Effector CD8-positive, alpha-beta T cell (primary cell): Measurements from ENCODE around the gene KIAA0825.
"Not testable (repeated sequence)": the region's sequence is repeated elsewhere in the genome, so short reads cannot be mapped to it uniquely, and the experiment has no call there.

Source experiments
- DNase-seq: peaks from one replicate; lab custom pipeline; 2025; lab: John Stamatoyannopoulos, UW

The KIAA0825 gene

DNA sequence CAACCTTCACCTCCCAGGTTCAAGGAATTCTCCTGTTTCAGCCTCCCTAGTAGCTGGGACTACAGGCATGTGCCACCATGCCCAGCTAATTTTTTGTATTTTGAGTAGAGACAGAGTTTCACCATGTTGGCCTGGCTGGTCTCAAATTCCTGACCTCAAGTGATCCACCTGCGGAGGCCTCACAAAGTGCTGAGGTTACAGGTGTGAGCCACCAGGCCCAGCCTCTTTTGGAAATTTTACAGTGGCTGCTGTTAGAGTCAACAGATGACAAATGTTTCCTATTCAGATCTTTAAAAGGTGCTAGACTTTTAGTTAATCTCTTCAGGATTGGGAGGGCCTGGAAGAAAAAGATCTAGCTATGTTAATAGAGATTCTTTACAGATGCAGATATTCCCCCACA lies 45.1 kb downstream of the KIAA0825 start:
- DNase-seq = not testable (repeated sequence)

DNA sequence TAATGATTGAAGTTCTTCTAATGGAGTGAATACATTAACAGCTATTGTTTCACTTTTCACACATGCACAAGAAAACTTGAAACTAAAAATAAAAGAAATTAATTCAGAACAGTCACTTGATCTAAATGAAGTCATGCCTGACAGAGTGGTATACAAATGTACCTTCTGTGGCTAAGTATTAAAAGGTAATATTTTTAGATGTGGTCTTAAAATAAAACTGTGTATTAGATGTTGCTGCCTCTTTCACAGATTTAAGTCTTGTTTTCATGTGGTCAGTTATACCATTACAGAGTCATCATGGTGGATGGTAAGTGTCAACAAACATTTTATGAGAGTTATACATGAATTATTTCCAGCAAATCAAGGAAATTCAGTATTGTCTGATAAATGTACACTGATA lies 47.0 kb downstream of the KIAA0825 start:
- DNase-seq = no peak

DNA sequence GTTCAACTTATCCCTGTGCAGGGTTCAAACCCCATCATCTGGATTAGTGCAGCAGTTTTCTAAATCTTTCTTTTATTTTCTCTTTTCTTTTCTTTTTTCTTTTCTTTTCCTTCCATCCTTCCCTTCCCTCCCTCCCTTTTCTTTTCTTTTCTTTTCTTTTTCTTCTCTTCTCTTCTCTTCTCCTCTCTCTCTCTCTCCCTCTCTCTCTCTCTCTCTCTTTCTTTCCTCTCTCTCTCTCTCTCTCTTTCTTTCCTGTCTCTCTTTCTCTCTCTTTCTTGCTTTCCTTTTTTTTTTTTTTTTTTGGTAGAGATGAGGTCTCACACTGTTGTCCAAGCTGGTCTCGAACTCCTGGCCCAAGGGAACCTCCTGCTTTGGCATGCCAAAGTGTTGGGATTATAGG lies 53.6 kb downstream of the KIAA0825 start:
- no peak for DNase-seq

DNA sequence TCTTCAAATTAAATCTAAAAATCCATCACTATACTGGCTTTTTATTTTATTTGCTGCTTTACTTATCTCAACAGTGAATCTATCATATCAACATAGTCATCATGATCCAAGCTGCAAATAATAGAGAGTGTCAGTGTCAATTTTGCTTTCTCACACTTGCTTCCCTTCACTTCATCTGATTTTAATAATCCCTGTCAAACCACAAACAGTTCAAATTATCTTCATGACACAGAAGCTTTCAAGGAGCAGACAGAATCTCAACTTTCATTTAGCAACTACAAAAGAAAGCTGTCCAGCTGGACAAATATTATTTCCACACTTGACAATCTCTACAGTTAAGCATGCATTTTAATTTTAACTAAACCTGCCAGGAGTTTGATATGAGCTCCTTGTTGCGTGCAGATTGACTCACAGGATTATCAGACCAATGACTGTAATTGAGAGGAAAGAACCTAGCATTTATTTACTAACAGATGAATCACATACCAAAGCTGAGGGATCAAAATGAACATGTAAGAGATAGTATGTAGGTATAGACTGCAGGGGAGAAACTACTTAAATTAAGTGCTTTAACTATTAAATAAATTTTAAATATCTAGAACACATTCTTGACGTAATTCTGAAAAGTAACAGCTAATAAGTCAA lies 56.0 kb downstream of the KIAA0825 start:
- no peak for DNase-seq

DNA sequence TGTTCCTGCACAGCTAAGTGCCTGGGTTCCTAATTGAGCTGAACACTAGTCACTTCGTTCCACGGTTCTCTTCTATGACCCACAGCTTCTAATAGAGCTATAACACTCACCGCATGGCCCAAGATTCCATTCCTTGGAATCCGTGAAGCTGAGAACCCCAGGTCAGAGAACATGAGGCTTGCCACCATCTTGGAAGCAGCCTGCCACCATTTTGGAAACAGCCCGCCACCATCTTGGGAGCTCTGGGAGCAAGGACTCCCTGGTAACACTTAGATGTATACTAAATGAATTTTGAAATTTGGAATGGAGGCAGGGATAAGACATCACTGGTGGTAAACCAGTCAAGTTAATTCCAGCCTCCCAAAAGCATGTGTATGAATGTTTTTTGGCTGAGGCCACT lies 60.4 kb downstream of the KIAA0825 start:
- no peak for DNase-seq

DNA sequence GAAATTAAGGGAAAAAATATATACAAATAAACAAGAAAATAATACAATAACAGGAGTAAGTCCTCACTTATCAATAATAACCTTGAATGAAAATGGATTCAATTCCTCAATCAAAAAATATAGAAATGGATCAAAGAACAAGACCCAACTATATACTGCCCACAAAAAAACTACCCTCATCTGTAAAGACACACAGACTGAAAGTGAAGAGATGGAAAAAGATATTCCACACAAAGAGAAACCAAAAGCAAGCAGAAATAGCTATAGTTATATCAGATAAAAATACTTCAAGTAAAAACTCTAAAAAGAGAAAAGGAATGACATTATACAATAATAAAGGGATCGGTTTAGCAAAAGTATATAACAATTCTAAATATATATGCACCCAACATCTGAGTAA lies 66.5 kb downstream of the KIAA0825 start:
- no peak for DNase-seq

DNA sequence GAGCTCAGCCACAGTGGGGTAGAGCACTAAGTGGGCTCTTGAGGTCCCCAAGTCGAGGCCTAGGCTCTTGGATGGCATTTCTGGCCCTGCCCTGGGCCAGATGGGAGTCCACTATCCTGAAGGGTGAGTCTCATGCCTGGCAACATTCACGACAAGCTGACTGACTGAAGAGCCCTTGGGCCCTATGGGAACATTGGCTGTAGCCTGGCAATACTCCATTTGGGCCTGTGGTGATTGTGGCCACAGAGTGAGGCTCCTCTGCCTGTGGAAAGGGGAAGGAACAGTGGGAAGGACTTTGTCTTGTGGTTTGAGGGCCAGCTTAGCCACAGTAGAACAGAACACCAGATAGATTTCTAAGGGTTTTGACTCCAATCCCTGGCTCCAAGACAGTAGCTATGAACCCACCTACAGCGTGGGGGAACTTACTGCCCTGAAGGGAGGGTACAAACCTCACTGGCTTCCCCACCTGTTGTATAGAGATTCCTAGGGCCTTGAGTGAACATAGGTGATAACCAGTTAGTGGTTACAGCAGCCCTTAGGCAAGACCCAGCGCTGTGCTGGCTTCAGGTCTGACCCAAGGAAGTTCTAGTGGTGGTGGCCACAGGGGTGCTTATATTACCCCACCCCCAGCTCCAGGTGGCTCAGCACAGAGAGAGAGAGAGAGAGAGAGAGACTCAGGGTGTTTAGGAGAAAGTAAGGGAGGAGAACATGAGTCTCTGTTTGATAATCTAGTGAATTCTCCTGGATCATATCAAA lies 72.4 kb downstream of the KIAA0825 start:
- no peak for DNase-seq

DNA sequence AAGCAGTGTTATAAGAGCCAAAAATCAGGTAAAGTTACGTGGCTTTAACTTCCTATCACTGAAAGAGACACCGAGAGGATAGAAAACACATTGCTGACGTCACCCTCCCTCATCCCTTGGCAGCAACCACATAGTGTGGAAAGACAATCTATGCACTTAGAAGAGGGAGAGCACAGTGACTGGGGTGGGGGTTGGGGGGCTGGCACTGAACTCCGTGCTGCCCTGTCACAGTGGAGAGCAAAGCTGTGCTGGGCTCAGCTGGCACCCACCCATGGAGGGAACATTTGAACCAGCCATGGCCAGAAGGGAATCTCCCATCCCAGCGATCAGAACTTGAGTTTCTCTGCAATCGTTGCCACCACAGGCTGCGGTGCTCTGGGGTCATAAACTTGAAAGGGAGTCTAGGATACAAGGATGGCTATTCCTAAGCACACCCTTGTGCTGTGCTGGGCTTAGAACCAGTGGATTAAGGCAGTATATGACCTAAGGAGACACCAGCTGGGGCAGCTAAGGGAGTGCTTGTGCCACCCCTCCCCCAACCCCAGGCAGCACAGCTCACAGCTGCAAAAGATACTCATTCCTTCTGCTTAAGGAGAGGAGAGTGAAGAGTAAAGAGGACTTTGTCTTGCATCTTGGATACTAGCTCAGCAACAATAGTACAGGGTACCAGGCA lies 73.4 kb downstream of the KIAA0825 start:
- DNase-seq = no peak

DNA sequence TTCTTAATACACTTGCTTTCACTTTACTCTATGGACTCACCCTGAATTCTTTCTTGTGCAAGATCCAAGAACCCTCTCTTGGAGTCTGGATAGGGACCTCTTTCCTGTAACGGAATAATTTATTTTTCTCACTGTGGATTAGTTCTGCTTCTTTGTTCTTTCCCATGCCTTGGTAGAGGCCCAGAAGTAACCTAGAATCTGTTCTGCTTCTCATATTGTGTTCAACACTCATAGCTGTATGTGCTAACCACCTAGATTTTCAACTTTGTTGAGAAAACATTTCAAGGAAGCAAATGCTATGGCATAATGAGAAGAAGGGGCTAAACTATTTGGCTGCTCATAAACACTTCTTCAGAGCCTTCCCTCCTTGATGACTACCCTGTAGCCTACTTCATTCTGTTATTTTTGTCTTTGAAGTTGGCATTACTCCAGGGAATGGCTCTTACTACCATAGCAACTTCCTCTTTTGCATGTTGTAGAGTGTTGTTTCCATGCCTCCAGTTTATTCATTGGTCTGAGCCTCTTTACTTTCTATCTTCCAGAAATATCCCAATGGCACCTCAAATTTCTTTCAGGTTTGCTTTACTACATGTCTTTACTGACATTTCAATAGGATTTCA lies 74.3 kb downstream of the KIAA0825 start:
- no peak for DNase-seq

DNA sequence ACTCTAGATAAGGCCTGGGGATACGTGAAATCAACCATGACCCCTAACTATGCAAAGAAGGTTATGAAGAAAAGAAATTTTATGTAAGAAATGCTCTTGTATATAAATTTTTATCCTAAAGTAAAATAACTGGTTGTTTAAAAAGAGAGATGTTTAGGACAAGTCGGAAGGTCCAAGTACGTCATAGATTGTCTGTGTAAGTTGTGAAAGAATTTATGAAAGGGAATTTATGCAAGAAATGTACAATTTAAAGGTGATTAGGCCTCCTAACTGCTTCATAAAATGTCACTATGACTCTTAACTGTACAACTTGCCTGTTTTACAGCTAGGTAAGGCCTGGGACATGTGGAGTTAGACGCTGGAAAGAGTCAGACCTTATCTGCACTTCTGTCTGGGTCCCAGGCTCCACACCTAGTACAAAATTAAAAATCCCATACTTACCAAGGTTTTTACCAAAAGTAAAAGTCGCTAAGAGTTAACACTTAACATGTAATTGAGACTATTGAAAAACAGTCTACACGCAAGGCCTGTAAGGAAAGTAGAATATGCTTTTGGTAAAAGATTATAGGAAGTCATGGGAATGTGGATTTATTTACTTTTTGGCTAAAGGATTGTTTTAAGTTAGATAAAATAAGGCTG lies 77.4 kb downstream of the KIAA0825 start:
- DNase-seq = no peak

DNA sequence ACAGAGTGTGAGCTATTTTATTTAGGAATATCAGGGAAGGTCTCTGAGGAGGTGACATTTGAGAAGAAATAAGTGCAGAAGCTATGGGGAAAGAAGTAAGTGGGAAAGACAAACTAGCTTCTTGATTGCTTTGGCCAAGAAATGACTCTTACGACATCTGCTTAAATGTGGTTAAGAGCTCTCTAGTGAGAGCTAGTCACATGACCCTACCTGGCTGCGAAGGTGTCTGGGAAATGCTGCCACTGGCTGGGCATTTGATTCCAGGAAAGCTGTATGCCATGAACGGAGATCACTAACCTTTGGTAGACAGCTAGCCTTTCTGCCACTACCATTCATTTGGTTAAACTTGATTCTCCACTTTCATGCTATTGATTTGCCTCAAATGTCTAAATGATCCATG lies 80.1 kb downstream of the KIAA0825 start:
- no peak for DNase-seq

DNA sequence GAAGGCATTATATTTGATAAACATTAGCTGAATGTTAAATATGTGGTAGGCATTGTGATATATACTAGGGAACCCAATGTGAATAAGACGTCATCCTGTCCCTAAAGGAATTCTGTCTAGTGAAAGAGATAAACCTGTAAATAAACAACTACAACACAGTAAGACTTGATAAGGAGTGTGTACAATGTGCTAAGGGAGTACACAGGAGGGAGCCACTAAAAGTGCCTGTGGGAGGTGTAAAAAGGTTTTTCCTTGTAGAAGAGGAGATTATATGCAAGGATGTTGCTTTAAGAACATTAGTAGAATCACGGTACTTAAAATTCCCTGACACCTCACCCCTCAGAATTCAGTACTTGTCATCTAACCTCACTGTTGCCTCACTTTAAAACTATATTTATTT lies 91.7 kb downstream of the KIAA0825 start:
- no peak for DNase-seq

DNA sequence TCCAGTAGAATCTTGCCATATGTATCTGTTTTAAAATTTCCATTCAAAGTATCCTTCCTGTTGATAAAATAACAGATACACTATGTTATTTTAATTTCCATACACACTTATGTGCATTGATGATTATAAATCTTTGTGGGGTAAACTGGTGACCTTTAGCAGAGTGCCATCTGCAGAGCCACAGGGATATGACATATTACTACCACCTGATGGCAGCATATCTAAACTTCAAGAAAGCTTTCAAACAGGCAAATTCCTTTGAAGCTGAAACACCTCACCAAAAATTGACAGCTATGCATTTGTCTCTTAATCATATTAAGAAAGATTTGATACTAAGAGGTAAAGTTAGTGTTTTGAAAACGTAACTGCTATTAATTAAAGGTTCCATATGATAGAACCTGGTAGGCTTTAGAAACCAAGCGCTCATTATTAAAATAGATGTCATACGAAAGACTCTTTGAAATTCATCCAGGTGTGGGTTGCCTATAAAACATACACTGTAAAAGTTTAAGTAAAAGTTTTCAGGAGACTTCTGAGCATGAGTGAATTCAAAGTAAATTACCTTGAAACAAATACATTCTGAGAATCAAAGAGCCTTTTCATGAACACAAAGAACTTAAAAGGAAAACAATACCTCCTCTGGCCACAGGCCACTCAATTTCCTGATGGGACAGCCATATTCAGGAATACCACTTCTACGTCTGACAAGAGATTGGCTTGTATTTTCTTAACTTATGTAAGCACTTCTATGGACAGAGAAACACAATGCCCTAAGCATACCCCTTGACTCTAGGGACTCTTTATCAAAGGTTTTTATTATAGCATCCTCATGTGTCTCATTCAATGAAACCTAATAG lies 93.3 kb downstream of the KIAA0825 start:
- no peak for DNase-seq

DNA sequence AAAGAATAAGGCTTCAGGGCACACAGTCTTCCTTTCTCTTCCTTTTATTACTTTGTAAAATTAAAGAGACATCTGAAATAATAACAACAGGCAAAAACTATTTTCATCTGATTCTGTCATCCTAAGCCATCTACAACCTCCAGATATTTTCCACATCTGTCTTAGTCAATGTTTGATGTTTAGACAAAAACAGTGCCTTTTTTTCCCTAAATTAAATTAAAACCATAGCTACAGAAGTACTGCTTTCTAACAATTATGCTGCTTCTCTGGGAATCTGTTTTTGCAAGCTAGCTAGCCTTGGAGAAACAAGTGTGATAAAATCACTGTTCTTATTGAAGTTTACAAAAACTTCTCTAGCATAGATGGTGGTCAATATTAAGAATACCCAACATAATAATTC lies 95.4 kb downstream of the KIAA0825 start:
- DNase-seq = no peak

DNA sequence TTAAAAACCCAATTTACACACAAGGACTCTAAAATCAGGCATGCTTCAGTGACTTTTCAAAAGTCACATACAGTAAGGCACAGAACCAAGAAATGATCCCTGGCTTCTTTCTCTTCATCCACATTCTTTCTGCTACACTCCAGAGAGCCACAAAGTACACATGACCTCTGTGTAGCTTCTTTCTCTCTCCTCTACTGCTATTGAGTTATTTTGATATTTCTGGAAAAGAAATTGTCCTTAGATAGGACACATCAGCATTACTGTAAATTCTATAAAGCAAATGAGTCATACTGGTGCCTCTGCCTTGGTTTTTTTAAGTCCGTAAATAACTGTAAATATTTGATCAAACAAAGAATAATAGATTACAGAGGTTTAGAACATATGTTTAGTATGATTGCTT lies 96.3 kb downstream of the KIAA0825 start:
- no peak for DNase-seq

DNA sequence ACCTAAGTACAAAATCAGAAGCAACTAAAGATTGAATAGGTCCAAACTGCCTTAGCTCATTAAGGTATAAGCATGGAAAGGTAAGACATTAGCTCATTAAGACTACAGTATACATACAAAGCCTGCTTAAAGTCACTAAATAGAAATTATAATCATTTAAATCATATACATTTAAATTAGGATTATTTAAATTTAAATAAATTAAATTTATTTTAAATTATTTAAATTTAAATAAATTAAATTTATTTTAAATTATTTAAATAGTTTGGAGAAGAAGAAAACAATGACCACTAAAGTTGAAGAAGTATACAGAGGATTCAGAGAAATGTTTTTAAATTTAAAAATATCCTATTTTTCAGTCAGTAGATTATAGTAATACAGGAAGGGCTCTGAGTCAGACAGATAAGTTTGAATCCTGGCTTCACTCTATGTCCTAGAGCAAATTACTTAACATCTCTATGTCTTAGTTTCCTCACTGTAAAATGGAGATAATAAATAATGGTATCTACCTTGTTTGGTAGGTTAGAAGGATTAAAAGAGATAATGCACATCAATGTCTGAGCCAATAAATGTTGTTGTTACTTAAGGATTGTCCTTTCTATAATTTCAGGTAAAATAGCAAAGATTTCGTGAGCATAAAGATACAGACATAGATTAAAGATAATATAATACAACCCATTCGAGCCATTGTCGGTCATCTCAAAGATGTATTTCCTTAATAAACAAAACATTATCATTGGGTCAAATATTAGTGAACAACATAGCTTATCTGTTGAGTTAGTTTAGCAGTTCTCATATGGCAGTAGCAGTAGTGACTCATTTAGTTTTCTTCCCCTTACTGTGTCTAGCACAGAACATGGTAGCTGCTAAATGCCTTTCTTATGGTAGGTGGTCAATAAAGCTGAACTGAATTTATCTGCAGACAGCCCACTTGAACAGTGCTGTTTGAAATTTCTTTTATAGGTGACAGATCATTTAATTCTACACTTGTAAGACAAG lies 100.6 kb downstream of the KIAA0825 start:
- no peak for DNase-seq

DNA sequence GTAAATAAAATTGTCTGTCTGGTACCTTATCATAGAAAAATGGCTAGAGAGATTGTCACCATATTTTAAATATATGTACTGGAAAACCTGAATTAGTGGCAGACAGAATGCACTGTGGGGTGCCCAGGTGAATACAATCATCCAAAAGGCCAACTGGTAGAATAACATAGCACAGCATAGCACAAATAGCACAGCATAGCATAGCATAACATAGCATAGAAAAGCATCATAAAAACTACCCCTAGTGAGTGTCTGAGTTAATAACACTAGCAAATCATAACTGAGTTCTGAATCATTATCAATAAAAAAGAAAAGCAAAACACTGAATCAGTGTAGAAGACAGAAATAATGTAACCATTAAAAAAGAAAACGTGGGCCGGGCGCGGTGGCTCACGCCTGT lies 102.3 kb downstream of the KIAA0825 start:
- no peak for DNase-seq

DNA sequence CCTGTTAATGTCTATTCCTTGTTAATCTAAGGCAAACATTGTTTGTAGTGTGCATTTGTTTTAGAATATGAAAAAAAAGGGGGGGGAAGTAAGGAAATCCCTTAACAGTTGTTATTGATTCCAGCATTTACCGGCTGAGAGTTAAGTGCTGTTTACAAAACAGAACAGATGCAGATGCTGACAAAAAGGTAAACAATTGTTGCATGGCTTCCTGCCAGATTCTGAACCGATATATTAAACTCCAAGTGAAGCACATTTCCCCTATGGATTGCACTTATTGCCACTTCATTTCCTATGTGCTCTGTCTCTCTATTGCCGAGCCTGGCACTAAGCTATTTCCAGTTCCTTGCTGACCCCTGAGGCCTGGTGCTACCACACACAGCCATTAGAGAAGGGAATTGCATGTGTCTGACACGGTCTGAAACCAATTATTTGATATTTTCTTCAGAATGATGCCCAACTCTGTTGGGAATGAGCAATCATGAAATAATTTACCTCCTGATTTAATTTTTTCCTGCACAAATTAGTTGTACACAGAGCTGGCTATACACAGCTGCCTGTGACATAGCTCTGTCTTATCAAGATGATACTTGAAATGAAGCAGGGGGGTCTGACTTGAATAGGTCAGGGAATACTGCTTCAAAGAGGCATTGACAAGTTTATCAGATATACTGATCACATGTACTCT lies 109.8 kb downstream of the KIAA0825 start:
- no peak for DNase-seq

DNA sequence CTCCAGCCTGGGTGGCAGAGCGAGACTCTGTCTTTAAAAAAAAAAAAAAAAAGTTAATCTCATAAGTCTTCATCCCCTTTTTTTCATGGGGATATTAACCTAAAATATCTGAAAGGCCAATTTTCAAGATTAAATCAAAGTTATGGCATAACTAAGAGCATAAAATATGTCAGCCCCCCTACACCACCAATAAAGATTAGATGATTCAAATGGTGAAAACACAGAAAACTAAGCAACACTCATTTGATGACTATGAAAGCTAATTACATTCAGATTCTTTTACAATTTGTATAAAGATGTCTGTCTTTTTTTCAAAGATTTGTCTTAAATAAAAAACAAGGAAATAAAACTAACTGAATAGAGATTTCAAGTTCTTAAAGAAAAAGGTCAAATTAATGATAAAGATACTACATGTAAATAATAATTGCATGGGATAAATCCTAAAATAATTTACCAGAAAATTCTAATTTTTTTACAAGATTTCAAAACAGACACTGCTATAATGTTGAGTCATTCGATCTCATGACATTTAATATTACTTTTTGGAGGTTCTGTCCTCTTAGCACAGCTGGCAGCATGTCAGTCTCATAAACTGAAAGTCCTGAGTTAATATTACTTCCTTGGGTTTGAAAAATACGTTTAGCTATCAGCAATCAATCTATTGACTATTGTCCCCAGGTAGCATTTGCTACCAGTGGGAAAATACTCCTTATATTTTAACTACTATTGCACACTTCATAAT lies 112.9 kb downstream of the KIAA0825 start:
- no peak for DNase-seq
